ENCODE results near the gene GTF2A1L.

GRCh38 chr2:48587560-48587959 is 30.1 kb upstream of the GTF2A1L start:
- TF ChIP-seq CTCF (conservative IDR thresholded peaks at IDR 0.05 in 1 of 2, IDR thresholded peaks at IDR 0.05 in 1 of 2; ENCODE audit: extremely low read depth in 1 of 2, insufficient read depth in 1 of 2, low read depth in 1 of 2, low read length in 2 of 2) (no peak), EZH2 (IDR thresholded peaks at IDR 0.05; ENCODE audit: borderline replicate concordance, low read length) (no peak)
